ENCODE data around the gene C22orf42. TPM values are rescaled to one million over a fixed set of nuclear protein-coding genes. Genes with fewer than 3 reads are reported as not detected.
A peak's percentile ranks its signal among the peaks of the same experiment; 100 is the strongest.
"Not testable (repeated sequence)": the region's sequence is repeated elsewhere in the genome, so short reads cannot be mapped to it uniquely, and the experiment has no call there.

C22orf42 gene
- total RNA-seq, 2 donors from 2014 or later = 0.20 TPM; not detected in 1

DNA sequence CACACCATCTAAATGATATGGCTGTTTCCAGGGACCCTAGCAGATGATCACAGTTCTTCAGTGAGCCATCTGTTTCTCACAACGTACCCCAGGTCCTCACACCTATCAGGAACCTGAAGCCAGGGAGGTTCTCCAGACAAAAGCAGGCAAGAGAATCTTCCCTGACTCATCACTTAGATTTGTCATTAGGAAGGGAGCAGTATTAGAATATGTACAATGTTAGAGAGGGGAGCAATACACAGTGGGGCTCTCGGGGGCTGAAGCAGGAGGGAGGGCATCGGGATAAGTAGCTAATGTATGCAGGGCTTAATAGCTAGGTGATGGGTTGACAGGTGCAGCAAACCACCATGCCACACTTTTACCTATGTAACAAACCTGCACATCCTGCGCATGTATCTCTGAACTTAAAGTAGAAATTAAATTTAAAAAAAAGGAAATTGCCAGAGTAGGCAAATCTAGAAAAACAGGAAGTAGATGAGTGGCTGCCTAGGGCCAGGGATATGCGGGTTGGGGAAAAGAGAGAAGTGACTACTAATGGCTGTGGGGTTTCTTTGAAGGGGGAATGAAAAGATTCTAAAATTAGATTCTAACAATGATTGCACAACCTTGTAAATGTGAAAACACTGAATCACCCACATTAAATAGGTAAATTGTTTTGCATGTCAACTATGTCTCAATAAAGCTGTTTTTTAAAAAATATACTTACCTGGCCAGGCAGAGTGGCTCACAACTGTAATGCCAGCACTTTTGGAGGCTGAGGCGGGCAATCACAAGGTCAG, 14.4 kb downstream of the C22orf42 start:
- H3K36me3 ChIP-seq (ENCODE audit: control insufficient read depth, insufficient read depth, low read length) = no peaks in the 10 kb centered on the region
- H3K4me1 Mint-ChIP-seq = peaks cover 7% of the 10 kb centered on the region
- no peaks in the 10 kb centered on the region for H3K27me3 Mint-ChIP-seq (ENCODE audit: insufficient read depth)
- H3K27ac ChIP-seq (ENCODE audit: low read depth, low read length) = no peak overlapping the region
- TF ChIP-seq, protein P1, sequence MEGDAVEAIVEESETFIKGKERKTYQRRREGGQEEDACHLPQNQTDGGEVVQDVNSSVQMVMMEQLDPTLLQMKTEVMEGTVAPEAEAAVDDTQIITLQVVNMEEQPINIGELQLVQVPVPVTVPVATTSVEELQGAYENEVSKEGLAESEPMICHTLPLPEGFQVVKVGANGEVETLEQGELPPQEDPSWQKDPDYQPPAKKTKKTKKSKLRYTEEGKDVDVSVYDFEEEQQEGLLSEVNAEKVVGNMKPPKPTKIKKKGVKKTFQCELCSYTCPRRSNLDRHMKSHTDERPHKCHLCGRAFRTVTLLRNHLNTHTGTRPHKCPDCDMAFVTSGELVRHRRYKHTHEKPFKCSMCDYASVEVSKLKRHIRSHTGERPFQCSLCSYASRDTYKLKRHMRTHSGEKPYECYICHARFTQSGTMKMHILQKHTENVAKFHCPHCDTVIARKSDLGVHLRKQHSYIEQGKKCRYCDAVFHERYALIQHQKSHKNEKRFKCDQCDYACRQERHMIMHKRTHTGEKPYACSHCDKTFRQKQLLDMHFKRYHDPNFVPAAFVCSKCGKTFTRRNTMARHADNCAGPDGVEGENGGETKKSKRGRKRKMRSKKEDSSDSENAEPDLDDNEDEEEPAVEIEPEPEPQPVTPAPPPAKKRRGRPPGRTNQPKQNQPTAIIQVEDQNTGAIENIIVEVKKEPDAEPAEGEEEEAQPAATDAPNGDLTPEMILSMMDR (conservative IDR thresholded peaks at IDR 0.05) = no peak
- H3K27me3 ChIP-seq (ENCODE audit: control insufficient read depth, insufficient read depth, low read length, poor library complexity, severe bottlenecking) = no peaks in the 10 kb centered on the region
- WGBS, 2 experiments (ENCODE audit: insufficient coverage in 1 of 2, insufficient read length in 1 of 2) = 98 to 100% methylated on average over 2 to 6 of the region's 6 CpGs
- no peak overlapping the region for H3K4me3 ChIP-seq (ENCODE audit: low read length)
- H3K4me3 Mint-ChIP-seq = no peak overlapping the region
- H3K9me3 Mint-ChIP-seq = peaks cover 14% of the 10 kb centered on the region
- DNase-seq = no peak
- H3K27ac Mint-ChIP-seq = no peak overlapping the region
- no peak overlapping the region for H3K9ac ChIP-seq (ENCODE audit: extremely low read depth, low read length, poor library complexity, severe bottlenecking)
- no peaks in the 10 kb centered on the region for H3K9me3 ChIP-seq (ENCODE audit: control insufficient read depth, low read length)
- peaks cover 9% of the 10 kb centered on the region for H3K36me3 Mint-ChIP-seq (ENCODE audit: low read depth)
- H3K4me1 ChIP-seq (ENCODE audit: control insufficient read depth, insufficient read depth, low read length) = no peaks in the 10 kb centered on the region

DNA sequence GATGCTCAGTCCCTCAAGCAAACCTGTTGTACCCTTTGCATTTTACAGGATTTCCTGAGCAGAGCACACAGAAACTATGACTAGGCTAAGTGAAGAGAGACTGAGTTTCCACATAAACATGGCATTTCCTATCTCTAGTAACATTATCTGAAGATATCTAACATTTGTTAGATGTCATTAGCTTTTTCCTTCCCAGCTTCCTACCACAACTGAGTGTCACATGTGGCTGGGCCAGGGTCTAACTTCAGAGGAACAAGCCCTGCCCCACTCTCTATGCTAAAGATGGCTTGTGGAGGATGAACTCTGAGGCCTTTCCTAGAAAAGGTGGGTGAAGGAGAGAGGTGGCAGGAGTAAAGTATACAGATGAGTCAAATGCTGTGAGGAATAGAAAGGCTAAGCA, 16.5 kb downstream of the C22orf42 start:
- Histone ChIP-seq H3K4me3 (ENCODE audit: low read length) (no peak overlapping the region), H3K27ac (ENCODE audit: low read depth, low read length) (no peak overlapping the region), H3K4me1 (ENCODE audit: control insufficient read depth, insufficient read depth, low read length) (no peaks in the 10 kb centered on the region), H3K36me3 (ENCODE audit: control insufficient read depth, insufficient read depth, low read length) (no peaks in the 10 kb centered on the region), H3K9ac (ENCODE audit: extremely low read depth, low read length, poor library complexity, severe bottlenecking) (no peak overlapping the region), H3K27me3 (ENCODE audit: control insufficient read depth, insufficient read depth, low read length, poor library complexity, severe bottlenecking) (no peaks in the 10 kb centered on the region), H3K9me3 (ENCODE audit: control insufficient read depth, low read length) (peaks cover 2% of the 10 kb centered on the region)
- TF ChIP-seq, protein P1 (conservative IDR thresholded peaks at IDR 0.05) = no peak
- H3K4me3 Mint-ChIP-seq = no peak overlapping the region
- peaks cover 6% of the 10 kb centered on the region for H3K36me3 Mint-ChIP-seq (ENCODE audit: low read depth)
- peaks cover 16% of the 10 kb centered on the region for H3K9me3 Mint-ChIP-seq
- H3K27me3 Mint-ChIP-seq (ENCODE audit: insufficient read depth) = no peaks in the 10 kb centered on the region
- no peak overlapping the region for H3K27ac Mint-ChIP-seq
- H3K4me1 Mint-ChIP-seq = peaks cover 24% of the 10 kb centered on the region
- DNase-seq = no peak

DNA sequence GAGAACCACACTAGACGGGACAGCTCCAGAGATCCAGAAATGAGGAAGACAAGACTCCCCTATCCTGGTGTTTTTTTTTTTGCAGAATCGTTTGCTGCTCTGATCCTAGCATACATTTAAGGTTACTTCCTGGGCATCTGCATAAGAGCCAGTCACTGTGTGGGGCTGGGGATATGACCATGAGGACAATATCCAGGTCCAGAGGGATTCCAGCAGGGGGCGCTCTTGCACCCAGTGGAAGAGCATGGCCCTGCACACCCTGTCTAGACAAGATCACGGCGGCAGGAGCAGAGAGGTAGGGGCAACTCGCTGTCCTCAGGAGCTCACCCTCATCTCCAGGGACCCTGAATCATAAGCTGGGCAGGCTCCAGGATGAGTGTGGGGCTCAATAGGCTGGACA, 18.4 kb downstream of the C22orf42 start:
- not testable (repeated sequence) for H3K27me3 Mint-ChIP-seq (ENCODE audit: insufficient read depth); H3K36me3 ChIP-seq (ENCODE audit: control insufficient read depth, insufficient read depth, low read length); H3K27ac ChIP-seq (ENCODE audit: low read depth, low read length); H3K27me3 ChIP-seq (ENCODE audit: control insufficient read depth, insufficient read depth, low read length, poor library complexity, severe bottlenecking); H3K9ac ChIP-seq (ENCODE audit: extremely low read depth, low read length, poor library complexity, severe bottlenecking); H3K4me1 ChIP-seq (ENCODE audit: control insufficient read depth, insufficient read depth, low read length); DNase-seq; H3K4me3 Mint-ChIP-seq; H3K4me3 ChIP-seq (ENCODE audit: low read length); H3K36me3 Mint-ChIP-seq (ENCODE audit: low read depth); H3K9me3 ChIP-seq (ENCODE audit: control insufficient read depth, low read length); H3K27ac Mint-ChIP-seq
- Mint-ChIP-seq H3K9me3 (peaks cover 10% of the 10 kb centered on the region), H3K4me1 (peaks cover 30% of the 10 kb centered on the region)
- 75% methylated on average over 5 of the region's 6 CpGs; no CpG with 5 or more reads in 1 of the 2 experiments for WGBS, 2 experiments (ENCODE audit: insufficient coverage in 1 of 2, insufficient read length in 1 of 2)
- TF ChIP-seq, protein P1 (conservative IDR thresholded peaks at IDR 0.05) = peak; percentile 78

DNA sequence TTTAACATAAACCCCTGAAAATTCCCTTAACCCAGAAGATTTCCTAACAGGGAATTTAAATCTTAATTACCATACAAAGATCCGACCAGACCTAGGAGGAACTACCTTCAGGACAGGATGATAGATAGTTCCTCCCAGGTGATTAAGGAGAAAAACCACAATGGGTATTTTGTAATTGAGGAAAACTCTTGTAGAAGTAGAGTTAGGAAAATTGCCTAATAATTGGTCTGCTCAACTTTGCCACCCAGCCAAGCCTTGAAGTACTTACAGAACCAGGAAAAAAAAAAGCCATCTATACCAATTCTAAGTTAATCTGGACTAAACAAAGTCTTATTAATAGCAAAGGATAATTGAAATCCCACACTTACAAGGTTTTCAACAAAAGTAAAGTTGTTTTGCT, 20.5 kb downstream of the C22orf42 start:
- DNase-seq; H3K9me3 ChIP-seq (ENCODE audit: control insufficient read depth, low read length); H3K36me3 Mint-ChIP-seq (ENCODE audit: low read depth); H3K27ac ChIP-seq (ENCODE audit: low read depth, low read length); H3K27me3 ChIP-seq (ENCODE audit: control insufficient read depth, insufficient read depth, low read length, poor library complexity, severe bottlenecking); H3K27me3 Mint-ChIP-seq (ENCODE audit: insufficient read depth); H3K4me3 ChIP-seq (ENCODE audit: low read length); H3K4me1 ChIP-seq (ENCODE audit: control insufficient read depth, insufficient read depth, low read length); H3K36me3 ChIP-seq (ENCODE audit: control insufficient read depth, insufficient read depth, low read length): not testable (repeated sequence)
- peak overlapping the region; percentile 84 for H3K27ac Mint-ChIP-seq
- WGBS, 2 experiments (ENCODE audit: insufficient coverage in 1 of 2, insufficient read length in 1 of 2) = 64% methylated on average over 1 of the region's 1 CpG; no CpG with 5 or more reads in 1 of the 2 experiments
- H3K9ac ChIP-seq (ENCODE audit: extremely low read depth, low read length, poor library complexity, severe bottlenecking) = peak overlapping the region; percentile 49
- H3K9me3 Mint-ChIP-seq = peaks cover 10% of the 10 kb centered on the region
- H3K4me3 Mint-ChIP-seq = peak overlapping the region; percentile 29
- peaks cover 33% of the 10 kb centered on the region for H3K4me1 Mint-ChIP-seq

DNA sequence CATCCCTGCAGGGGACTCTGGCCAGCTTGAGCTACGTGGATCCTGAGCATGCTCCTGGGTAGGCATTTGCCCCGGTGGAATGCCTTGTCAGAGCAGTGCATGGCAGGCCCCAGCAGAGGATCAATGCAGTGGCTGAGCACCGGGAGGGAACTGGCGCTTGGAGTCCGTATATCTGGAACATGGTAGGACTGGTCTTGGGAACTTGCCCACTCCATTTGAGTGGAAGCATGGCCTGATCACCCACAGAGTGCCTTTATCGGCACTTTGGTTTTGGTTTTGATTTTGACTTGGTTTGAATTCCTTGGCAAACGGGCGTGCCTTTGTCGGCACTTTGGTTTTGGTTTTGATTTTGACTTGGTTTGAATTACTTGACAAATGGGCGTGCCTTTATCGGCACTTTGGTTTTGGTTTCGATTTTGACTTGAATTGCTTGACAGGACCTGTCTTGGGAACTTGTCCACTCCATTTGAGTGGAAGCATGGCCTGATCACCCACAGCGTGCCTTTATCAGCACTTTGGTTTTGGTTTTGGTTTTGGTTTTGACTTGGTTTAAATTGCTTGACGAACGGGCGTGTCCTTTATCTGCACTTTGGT, 21.3 kb downstream of the C22orf42 start:
- not testable (repeated sequence) for H3K27me3 ChIP-seq (ENCODE audit: control insufficient read depth, insufficient read depth, low read length, poor library complexity, severe bottlenecking); H3K27me3 Mint-ChIP-seq (ENCODE audit: insufficient read depth); H3K36me3 Mint-ChIP-seq (ENCODE audit: low read depth); H3K36me3 ChIP-seq (ENCODE audit: control insufficient read depth, insufficient read depth, low read length); H3K27ac ChIP-seq (ENCODE audit: low read depth, low read length); H3K9ac ChIP-seq (ENCODE audit: extremely low read depth, low read length, poor library complexity, severe bottlenecking); DNase-seq; H3K9me3 ChIP-seq (ENCODE audit: control insufficient read depth, low read length); H3K4me1 ChIP-seq (ENCODE audit: control insufficient read depth, insufficient read depth, low read length)
- peak overlapping the region; percentile 84 for H3K27ac Mint-ChIP-seq
- peak overlapping the region; percentile 34 for H3K4me3 ChIP-seq (ENCODE audit: low read length)
- peaks cover 10% of the 10 kb centered on the region for H3K9me3 Mint-ChIP-seq
- H3K4me1 Mint-ChIP-seq = peaks cover 33% of the 10 kb centered on the region
- WGBS, 2 experiments (ENCODE audit: insufficient coverage in 1 of 2, insufficient read length in 1 of 2) = 89 to 90% methylated on average over 8 to 16 of the region's 16 CpGs
- H3K4me3 Mint-ChIP-seq = peak overlapping the region; percentile 2
